ENCODE results near the gene TRABD2A.

DNA sequence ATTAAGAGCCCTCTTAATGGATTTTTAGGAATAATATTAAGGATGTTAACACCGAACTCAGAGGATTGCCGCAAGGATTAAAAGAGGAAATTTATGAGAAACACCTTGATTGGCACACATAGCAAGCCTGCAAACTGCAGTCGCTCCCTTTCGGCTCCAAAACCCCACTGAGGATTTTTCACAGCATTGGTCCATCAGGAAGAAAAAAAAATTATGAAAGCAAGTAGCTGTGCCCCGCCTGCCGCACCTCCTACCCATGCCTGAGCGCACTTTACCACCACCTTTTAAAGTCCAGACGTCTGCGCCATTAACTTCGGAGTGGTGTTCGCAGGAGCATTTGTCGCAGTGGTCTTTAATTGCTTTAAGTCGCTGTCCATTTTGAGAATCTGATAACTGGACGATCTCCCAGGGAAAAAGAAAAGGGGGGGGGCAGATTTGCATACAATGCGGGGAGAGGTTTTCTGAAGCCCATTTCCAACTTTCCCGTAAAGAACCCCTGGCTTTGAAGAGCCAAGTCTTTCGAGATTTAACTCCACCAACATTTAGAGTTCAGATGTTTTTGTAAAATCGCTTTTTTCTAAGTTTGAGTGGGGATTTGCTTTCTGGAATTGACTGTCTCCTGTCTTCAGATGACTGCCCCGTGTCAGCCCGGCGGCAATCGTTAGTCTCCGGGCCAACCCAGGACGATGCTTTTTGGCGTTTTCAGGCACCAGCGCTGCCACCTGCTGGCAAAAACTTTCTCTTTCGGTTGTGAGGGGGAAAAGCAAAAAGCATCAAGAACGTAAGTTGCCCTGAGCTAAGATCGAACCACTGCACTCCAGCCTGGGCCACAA is 913 bp upstream of the TRABD2A start:
- TF ChIP-seq CTCF (optimal IDR thresholded peaks at IDR 0.05 in 1 of 3, IDR thresholded peaks at IDR 0.05 in 1 of 3, conservative IDR thresholded peaks at IDR 0.05 in 1 of 3; ENCODE audit: extremely low read depth in 1 of 3, insufficient read depth in 2 of 3, low read length in 3 of 3) (peak; percentile 74 to 78 (median 76)), EZH2 (IDR thresholded peaks at IDR 0.05; ENCODE audit: low read length) (peak; percentile 65)

Measured in keratinocyte (primary cell).